Measurements from ENCODE around the gene PRKAR1B. TPM values are rescaled to one million over a fixed set of nuclear protein-coding genes. Genes with fewer than 3 reads are reported as not detected.
A peak's percentile ranks its signal among the peaks of the same experiment; 100 is the strongest.

The PRKAR1B gene
- total RNA-seq, 1 experiment from 2014 or later: 43.3 TPM

DNA sequence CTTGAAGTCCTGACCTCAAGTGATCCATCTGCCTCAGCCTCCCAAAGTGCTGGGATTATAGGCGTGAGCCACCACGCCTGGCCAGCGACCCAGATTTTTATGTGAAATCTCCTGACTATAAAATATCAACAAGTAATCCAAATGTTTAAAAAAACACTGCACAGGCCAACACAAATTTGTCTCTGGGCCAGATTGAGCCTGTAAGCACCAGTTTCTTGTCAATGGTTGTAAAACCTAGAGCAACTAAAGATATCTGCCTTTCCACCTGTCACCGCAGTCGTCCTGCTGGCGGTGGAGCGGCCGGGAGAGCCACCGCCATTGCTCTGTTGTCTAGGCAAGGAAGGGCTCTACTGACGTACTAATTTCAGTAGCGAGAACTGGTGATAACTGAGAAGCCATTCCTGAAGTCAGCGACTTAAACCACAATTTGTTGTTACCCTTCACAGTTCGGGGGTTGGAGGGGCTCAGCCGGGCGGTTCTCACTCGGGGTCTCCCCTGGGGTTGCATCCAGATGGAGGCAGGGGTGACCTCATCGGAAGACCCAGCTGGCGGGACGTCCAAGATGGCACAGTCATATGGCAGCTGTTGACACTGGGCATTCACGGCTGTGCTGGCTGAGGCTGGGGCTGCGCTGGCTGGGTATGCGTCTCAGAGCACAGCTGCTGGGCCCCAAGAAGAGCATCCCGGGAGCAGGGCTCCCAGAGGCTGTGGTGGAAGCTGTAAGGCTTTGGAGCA is 152.3 kb downstream of the PRKAR1B start:
- no peak overlapping the region for H2BK5ac ChIP-seq (ENCODE audit: insufficient read length, low read length)
- H2BK20ac ChIP-seq (ENCODE audit: low read depth, low read length, poor library complexity, severe bottlenecking): no peak overlapping the region
- H3K9me3 Mint-ChIP-seq: peaks cover 0 to 5% of the 10 kb centered on the region in 2 experiments; a peak in 1 of 5 replicates
- H2BK15ac ChIP-seq (ENCODE audit: low read depth, low read length): no peak overlapping the region
- H4K91ac ChIP-seq (ENCODE audit: insufficient read length, low read depth, low read length): no peak overlapping the region
- H3K79me1 ChIP-seq (ENCODE audit: insufficient read depth, low read depth, low read length, poor library complexity, severe bottlenecking): no peaks in the 10 kb centered on the region
- H2AFZ ChIP-seq (ENCODE audit: low read length): no peak overlapping the region
- H3K4me1 ChIP-seq (ENCODE audit: insufficient read depth, low read length): no peaks in the 10 kb centered on the region; the same call in 1 of the 2 replicates
- H3K27me3 Mint-ChIP-seq (ENCODE audit: low read depth): peaks cover 2% of the 10 kb centered on the region
- H4K20me1 ChIP-seq (ENCODE audit: control insufficient read depth, insufficient read depth, insufficient read length): no peaks in the 10 kb centered on the region
- H3K4me2 ChIP-seq (ENCODE audit: insufficient read depth, insufficient read length, low read length): no peak overlapping the region
- H3T11ph ChIP-seq (ENCODE audit: low read length): no peak overlapping the region
- no peak overlapping the region for H3K23ac ChIP-seq (ENCODE audit: insufficient read length, low read depth, low read length)
- no peak overlapping the region for H3K14ac ChIP-seq (ENCODE audit: insufficient read depth, low read length)
- H4K5ac ChIP-seq (ENCODE audit: insufficient read length, low read depth, low read length): no peak overlapping the region
- no peak overlapping the region for H4K8ac ChIP-seq (replicated peaks; ENCODE audit: insufficient read length, low read depth, low read length)
- no peak for DNase-seq
- H2BK120ac ChIP-seq (ENCODE audit: low read depth, low read length, poor library complexity, severe bottlenecking): no peak overlapping the region
- H3K4ac ChIP-seq (ENCODE audit: low read depth, low read length): no peak overlapping the region
- TF ChIP-seq, protein P1, sequence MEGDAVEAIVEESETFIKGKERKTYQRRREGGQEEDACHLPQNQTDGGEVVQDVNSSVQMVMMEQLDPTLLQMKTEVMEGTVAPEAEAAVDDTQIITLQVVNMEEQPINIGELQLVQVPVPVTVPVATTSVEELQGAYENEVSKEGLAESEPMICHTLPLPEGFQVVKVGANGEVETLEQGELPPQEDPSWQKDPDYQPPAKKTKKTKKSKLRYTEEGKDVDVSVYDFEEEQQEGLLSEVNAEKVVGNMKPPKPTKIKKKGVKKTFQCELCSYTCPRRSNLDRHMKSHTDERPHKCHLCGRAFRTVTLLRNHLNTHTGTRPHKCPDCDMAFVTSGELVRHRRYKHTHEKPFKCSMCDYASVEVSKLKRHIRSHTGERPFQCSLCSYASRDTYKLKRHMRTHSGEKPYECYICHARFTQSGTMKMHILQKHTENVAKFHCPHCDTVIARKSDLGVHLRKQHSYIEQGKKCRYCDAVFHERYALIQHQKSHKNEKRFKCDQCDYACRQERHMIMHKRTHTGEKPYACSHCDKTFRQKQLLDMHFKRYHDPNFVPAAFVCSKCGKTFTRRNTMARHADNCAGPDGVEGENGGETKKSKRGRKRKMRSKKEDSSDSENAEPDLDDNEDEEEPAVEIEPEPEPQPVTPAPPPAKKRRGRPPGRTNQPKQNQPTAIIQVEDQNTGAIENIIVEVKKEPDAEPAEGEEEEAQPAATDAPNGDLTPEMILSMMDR (conservative IDR thresholded peaks at IDR 0.05): no peak
- peaks cover 11 to 22% of the 10 kb centered on the region in 2 experiments for H3K4me1 Mint-ChIP-seq
- no peak overlapping the region for H3K56ac ChIP-seq (ENCODE audit: insufficient read length, low read depth, low read length)
- no peak overlapping the region for H3K9ac ChIP-seq (ENCODE audit: extremely low read depth, insufficient read length, low read length)
- WGBS (ENCODE audit: extremely low coverage, insufficient read length, low lambda C conversion rate): no CpG with 5 or more reads among the region's 23 CpGs
- no peaks in the 10 kb centered on the region for H3K27me3 ChIP-seq (ENCODE audit: insufficient read depth, low read length)
- 0 out of 7 replicates have a peak overlapping the region, but pooled peaks of 1 of the 3 experiments have one; percentile 61 for H3K27ac Mint-ChIP-seq
- no peak overlapping the region for H2BK12ac ChIP-seq (ENCODE audit: insufficient read length, low read depth, low read length)
- no peak overlapping the region for H2AK5ac ChIP-seq (ENCODE audit: insufficient read length, low read length)
- H3K9me3 ChIP-seq (ENCODE audit: control insufficient read depth, low read depth, low read length): no peaks in the 10 kb centered on the region
- H3K23me2 ChIP-seq (ENCODE audit: insufficient read length, low read depth, low read length, poor library complexity, severe bottlenecking): no peaks in the 10 kb centered on the region
- H3K79me2 ChIP-seq (ENCODE audit: insufficient read depth, low read length): no peaks in the 10 kb centered on the region
- H3K4me3 Mint-ChIP-seq: peak overlapping the region in 1 of 2 experiments; percentile 19; a peak in 2 of 5 replicates
- H3K18ac ChIP-seq (ENCODE audit: insufficient read length, low read depth, low read length): no peak overlapping the region
- H3K36me3 Mint-ChIP-seq (ENCODE audit: insufficient read depth in 1 of 3, low read depth in 3 of 3): peaks cover 16 to 35% (median 30%) of the 10 kb centered on the region in 3 experiments
- H3K27ac ChIP-seq (ENCODE audit: insufficient read length, low read depth, low read length): no peak overlapping the region
